Kasumi-1 (cell line): ENCODE data around the gene GALK2.
A peak's percentile ranks its signal among the peaks of the same experiment; 100 is the strongest.
"Not testable (repeated sequence)": the region's sequence is repeated elsewhere in the genome, so short reads cannot be mapped to it uniquely, and the experiment has no call there.

ENCODE experiments used
- DNase-seq, 2 experiments: peaks; one replicate each; lab custom pipeline; 2025; lab: John Stamatoyannopoulos, UW

Gene GALK2

DNA sequence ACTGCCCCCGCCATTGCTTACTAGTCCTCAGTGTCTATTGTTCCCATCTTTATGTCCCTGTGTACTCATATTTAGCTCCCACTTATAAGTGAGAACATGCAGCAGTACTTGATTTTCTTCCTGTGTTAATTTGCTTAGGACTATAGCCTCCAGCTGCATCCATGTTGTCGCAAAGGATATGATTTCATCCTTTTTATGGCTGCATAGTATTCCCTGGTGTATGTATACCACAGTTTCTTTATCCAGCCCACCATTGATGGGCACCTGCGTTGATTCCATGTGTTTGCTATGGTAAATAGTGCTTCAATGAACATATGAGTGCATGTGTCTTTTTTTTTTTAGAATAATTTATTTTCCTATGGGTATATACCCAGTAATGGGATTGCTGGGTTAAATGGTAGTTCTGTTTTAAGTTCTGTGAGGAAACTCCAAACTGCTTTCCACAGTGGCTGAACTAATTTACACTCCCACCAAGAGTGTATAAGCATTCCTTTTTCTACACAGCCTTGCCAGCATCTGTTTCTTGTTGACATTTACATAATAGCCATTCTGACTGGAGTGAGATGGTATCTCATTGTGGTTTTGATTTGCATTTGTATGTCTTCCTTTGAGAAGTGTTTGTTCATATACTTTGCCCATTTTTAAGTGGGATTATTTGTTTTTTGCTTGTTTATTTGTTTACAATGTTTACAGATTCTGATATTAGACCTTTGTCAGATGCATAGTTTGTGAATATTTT is 53.7 kb downstream of the GALK2 start:
- DNase-seq = no peak

DNA sequence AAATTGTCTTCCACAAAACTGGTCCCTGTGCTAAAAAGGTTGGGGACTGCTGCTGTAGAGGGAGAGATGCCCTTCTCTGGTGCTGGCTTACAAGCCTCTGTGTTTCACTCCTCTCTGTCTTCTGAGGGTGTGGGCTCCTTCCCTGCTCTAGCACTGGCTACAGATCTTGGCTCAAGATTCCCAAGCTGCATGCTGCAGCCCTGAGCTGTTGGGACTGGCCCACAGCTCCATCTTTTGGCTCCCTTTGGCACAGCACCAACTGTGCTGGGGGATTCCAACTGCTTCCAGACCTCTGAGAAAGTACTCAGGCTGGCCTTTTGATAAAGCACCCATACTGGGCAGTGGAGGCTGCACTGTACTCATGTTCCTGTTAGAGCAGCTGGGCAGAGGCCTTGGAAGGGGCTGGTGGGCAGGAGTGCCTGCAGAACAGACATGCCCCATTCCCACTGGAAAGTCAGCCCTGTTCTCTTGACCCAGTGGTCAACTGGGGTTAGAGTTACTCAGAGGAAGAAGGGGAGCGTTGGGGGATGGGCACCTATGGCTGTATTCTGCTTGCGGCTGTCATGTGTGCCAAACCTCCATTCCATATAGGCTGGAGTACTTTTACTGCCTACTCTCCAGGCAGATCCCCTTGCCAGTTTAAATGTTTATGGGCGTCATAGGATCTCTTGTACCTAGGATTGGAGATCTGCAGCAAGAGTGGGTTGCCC is 55.7 kb downstream of the GALK2 start:
- DNase-seq = peak; percentile 19 to 20

DNA sequence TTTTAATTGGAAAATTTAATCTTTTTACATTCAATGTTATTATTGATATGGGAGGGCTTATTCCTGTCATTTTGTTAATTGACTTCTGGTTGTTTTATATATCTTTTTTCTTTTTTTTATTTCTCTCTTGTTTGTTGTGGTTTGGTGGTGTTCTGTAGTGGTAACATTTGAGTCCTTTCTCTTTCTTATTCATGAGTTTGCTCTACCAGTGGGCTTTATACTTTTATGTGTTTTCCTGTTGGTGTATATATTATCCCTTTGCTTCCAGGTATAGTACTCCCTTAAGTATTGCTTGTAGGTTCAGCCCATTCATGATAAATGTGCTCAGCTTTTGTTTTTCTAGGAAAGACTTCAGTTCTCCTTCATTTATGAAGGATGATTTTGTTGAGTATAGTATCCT is 57.6 kb downstream of the GALK2 start:
- no peak for DNase-seq

DNA sequence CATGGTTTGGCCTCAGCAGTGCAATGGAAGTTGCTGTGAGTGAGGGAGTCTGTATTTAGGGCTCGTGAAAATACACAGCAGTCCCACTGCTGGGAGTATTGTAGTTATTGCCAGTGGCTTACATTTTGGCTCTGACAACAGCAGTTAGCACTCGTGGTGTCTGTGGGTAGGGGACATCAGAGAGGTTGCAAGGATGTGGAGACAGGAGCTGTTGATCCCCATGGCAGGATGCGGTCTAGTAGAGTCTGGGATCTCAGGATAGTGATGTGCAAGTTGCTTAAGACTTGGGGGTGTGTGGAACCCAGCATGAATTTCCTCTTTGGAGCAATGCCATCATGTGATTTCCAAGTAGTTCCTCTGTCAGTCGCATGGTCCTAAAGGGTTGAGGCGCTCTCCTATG is 59.9 kb downstream of the GALK2 start:
- DNase-seq = peak in 1 of 2 experiments; percentile 21

DNA sequence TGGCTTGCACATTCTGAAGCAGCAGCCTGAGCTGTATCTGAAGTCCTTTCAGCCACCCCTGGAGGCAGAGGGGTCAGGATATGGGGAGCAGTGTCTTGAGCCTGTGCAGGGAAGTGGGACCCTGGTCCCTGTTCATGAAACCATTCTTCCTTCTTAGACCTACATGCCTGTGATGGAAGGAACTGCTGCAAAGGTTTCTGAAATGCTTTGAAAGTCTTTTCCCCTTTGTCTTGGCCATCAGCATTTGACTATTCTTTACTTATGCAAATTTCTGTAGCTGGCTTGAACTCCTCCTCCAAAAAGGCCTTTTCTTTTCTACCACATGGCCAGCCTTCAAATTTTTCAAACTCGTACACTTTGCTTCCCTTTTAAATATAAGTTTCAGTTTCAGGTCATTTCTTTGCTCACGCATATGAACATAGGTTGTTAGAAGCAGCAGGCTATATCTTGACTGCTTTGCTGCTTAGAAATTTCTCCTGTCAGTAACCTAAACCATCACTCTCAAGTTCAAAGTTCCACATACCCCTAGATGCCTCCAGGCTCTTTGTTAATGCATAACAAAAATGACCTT is 62.3 kb downstream of the GALK2 start:
- peak; percentile 4 to 7 for DNase-seq

DNA sequence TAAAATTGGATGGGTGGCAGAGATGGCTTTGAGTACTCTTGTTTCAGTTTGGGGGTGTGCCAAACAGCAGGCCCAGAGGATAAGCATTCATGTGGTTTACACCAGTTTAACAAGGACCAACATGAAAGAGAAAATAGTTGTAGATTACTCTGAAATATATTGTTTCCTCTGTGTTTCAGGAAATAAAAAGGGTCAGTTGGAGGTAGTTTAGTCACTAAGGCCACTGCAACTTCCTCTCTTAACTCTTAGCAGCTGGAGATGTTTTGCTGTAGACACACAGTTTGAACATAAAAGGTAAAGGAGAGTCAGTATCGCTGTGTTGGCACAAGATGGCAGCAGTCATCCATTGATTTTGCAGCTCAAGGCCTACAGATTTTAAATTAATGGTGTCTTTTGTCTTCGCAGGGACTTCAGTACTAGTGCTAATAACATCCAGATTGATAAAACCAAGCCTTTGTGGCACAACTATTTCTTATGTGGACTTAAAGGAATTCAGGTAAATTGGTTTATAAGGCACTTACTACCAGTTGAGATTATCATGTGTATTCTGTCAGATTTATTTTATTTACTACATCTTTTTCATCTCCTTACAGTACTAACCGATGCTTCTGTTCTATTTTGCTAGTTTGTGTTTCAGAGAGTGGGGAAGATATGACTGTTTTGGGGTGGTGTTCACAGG is 65.5 kb downstream of the GALK2 start:
- peak; percentile 93 to 98 for DNase-seq

DNA sequence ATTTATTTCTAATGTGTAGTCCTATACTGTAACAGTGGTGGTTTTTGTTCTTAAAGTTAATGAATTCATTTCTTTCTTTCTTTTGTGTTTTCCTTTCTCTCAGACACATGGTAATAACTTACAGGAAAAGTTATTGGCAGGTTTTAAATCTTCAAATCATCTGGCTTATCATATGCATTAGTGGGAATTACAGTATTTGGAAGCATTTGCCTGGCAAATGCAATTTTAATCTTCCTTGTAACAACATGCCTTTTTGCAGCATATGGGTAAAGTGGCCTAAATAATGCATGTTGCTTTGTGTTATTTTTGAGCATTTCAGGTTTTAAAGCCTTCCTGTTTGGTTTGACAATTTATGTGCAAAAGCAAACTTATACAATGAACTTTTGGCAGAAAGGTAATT is 66.8 kb downstream of the GALK2 start:
- DNase-seq = no peak

DNA sequence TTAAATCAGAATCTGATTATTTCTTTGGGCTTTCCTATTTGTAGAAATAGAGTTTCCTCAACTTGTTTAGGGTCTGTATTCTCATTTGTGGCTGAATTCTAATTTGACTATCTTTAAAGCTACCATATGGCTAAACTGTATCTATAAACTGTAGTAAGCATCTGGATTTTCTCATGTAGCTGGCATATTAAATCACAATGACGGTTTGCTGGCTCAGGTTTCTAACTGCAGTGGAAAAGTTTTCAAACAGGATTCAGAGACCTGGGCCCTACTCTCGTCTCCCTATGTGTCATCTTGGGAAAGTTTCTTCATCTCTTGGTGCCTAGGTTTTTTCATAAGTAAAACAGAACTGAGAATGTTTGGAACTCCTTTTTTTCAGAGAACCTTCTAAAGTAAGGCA is 68.3 kb downstream of the GALK2 start:
- no peak for DNase-seq

DNA sequence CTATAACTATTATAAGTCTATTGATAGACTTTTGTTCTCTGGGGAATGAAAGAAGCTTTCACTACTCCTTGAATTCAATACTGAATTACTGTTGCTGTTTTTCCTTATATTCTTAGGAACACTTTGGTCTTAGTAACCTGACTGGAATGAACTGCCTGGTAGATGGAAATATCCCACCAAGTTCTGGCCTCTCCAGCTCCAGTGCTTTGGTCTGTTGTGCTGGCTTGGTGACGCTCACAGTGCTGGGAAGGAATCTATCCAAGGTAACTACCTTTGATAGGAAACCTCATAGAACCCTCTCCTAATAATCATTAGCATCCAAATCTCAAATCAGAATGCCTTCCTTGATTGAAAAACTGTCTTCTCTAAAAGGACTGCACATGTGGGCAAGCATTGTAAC is 69.1 kb downstream of the GALK2 start:
- no peak for DNase-seq

DNA sequence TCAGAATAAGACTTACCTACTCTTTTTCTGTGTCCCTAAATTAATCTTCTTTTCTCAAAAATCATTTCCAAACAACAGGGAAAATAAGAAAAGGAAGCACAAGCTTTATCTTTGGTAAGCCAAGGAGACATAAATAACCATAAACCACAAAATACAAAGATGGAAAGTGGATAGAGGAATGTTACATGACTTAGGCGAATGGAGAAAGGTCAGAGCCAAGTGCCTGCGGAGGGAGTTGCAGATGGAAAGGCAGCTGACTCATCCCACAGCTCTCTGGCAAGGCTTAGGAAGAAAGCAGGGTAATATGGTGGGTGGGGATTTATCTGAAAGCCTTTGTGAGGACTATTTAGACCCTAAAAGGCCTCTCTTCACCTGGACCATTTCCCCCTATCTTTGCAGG is 72.8 kb downstream of the GALK2 start:
- no peak for DNase-seq

DNA sequence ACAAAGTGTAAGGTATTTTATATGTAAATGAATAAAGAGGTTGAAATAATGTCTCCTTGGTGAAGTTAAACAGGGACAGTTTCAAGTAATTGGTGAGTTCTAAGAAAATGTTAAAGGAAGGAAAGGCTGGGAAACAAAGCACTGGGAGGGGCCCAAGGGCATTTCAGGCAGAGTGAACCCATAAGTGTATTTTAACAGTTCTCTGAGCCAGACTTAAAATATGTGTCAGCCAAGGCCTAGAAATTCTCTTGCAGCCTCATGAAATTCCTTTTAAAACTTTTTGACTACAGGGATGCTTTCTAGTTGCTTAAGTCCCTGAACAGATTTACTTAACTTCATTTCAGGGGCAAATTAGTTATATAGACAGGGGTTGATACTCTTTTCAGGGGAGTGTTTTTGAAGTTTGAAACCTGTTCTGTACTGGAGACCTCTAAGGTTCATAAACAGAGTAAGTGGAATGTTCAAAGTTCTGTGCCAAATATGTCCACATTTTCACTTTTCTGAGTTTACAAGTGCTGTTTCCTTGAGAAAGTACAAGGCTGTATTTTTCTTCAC is 77.6 kb downstream of the GALK2 start:
- no peak for DNase-seq

DNA sequence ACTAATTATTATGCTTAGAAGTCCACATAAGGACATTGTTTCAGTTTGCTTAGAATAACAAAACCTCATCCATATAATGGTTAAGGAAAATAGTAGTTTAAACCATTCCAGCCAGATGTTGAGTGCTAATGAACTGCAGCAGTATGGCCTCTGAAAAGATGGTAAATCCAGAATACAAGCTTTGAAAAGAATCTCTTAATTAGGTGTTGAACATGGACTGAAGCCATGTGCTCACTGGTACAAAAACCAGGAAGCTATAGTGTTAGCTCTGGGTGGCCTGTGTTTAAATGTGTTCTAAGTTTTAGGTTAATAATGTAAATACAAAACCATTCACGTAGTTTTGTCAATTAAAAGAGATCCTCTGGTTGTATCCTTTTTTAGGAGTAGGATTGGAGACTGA is 78.2 kb downstream of the GALK2 start:
- DNase-seq = no peak

DNA sequence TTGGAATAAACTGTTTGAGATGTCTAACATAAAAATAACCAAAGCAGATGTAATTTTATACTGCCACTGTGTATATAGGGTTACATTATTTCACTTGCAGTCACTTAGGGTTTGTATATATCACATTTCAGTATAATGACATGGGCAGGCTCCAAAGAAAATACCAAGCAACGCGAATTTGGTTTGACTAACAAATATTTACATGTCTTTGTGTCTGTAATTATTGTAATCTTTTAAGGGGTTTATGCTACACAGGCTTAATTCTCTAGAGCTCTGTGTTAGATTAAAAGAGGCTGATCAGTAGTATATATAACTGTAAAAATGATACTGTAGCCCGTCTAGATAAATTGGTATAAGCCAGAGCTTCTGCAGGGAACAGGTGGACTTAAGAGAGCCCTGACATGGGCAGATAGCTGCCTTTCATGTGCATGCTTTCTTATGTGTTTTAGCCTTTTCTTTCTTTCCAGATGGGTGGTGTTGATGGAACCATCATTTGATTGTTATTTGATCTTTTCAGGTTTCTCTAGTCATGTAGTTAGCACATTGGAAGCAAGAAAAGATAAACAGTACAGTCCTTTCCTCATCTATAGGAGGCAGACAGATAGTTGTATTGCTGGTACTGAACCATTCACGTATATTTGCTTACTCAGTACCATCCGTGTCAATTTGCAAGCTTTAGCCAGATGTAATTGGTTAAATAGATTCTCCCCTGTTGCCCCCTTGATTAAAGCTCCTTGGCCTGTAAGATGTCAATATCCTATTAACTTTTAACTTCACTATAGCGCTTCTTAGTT is 86.1 kb downstream of the GALK2 start:
- no peak for DNase-seq

DNA sequence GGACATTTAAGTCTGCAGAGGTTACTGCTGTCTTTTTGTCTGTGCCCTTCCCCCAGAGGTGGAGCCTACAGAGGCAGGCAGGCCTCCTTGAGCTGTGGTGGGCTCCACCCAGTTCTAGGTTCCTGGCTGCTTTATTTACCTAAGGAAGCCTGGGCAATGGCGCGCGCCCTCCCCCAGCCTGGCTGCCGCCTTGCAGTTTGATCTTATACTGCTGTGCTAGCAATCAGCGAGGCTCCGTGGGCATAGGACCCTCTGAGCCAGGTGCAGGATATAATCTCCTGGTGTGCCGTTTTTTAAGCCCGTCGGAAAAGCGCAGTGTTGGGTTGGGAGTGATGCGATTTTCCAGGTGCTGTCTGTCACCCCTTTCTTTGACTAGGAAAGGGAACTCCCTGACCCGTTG is 95.1 kb downstream of the GALK2 start:
- DNase-seq = not testable (repeated sequence)

DNA sequence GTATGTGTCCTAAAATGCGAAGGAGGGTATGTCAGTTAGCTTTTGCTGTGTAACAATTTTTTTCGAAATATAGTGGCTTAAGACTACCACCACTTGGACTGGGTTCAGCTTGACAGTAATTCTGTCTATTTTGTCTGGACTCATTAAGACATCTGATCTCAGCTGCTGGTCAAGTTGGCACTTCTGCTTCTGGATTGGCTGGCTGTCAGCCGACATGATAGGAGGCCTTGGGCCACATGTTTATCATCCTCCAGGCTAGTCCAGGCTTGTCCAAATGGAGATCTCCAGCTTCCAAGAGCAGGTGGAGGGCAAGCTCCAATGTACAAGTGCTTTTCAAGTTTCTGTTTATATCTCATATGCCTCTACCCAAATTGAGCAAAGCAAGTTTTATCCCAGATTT is 95.9 kb downstream of the GALK2 start:
- DNase-seq = no peak

DNA sequence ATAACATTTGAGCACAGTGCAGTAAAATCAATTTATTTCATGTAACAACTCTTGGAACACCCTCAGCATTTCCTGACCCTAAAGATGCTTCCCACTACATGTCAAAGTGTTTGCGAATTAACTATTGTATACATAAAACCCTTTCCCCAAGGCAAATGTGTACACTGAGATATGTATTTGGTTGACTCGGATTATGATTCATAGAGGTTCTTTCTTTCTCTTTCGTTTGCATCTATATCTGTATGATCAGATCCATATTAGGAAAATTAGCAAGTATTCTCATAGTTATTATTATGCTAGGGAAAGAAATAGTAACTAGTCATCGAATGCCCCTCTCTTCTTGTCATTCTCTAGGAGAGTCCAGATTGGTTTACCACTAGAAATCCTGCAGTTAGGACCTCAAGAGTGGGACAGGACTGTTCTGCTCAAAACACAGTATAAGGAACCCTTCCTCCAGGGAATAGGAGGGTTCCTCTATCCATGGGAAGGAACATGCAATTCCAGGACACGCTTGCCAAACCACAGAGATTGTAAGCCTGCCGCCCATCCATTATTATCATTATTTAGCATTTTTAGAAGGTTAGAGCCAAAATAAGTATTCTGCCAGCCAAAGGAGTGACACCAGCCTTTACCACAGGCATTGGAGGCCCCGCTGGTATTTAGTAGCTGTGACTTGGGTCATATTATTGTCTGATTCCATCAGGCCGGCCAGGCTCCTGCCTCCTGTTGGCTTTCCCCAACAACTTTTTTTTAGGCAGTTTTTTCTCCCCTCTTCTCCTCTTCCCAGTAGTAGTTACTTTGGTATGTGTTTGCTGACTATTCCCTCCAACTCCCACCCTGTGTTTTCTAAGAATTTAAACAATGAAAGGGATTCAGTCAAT is 100.7 kb downstream of the GALK2 start:
- DNase-seq = no peak

DNA sequence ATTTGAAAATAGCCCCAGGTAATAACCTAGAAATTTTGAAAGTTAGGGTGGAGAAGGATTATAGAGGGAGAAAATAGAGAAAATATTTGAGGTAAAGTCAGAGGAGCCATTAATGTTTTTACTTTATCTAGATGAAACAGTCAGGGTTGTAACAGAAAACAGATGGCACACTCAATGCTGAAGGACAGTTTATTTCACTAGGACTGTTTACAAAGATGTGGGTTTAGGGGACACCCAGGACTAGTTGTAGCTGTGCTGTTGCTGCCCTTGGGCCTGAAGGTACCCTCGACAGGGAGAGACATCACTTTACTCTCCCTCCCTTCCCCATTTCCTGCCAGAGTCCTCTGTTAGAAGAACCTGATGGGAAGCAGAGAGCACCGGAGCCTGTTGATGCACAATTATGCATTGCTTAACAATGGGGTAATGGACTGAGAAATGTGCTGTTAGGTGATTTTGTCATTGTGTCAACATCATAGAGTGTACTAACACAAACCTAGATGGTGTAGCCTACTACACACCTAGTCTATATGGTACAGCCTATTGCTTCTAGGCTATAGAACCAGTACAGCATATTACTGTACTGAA is 103.8 kb downstream of the GALK2 start:
- no peak for DNase-seq

DNA sequence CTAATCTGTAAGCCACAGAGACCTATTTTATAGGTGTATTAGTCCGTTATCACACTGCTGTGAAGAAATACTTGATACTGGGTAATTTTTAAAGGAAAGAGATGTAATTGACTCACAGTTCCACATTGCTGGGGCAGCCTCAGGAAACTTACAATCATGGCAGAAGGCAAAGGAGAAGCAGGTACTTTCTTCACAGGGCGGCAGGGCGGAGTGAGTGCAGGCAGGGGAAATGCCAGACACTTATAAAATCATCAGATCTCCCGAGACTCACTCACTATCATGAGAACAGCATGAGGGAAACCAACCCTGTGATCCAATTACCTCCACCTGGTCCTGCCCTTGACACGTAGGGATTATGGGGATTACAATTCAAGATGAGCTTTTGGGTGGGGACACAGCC is 108.7 kb downstream of the GALK2 start:
- DNase-seq = no peak

DNA sequence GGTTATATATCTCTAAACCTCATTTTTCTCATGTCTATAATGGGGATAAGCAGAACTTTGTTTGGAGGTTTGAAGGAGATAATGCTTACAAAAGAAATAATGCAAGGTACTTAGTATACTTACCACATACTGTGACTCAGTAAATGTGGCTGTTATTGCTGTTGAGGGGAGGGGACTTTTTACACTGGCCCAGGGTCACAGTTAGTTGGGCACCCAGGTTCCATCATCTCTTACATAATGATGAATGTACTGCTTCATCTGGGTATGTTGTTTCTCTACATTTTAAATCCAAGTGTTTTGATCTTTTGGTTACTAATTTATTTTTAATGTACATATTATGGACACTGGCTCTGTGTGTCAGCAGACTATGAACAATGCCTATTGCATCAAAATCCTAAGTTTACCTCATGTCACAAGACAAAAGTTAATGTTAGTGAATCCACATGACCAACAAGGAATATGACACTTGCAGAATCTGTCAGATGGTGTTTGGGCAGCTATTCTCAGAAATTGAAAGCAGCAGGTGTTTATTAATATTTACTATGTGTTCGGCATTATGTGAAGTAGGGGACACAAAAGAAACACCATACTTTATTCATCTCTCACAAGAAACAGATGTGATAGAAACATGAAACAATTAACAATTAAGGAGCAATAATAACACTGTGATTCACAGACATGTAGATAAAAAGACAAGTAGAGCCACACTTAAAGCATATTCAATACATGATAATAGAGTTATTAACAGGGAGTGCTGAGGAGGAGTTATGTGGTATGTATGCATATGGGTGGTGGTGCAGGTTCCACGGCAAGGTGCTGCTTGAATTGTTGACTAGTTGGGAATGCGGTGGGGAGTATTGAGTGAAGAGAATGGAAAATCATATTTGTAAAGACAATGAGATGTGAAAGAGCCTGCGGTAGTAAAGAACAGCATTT is 109.7 kb downstream of the GALK2 start:
- no peak for DNase-seq
